ENCODE results near the gene BCL6. TPM values are rescaled to one million over a fixed set of nuclear protein-coding genes. Genes with fewer than 3 reads are reported as not detected.

The BCL6 gene
- total RNA-seq, 6 donors from 2014 or later, result 80.4 to 268 (median 119) TPM

- Histone ChIP-seq H3K36me3 (no peaks in the 10 kb centered on the region), H3K27ac (no peak overlapping the region), H3K4me1 (peaks cover 0 to 2% (median 0%) of the 10 kb centered on the region in 4 donors), H3K4me3 (no peak overlapping the region), H3K27me3 (no peaks in the 10 kb centered on the region), H3K9me3 (no peaks in the 10 kb centered on the region)
- TF ChIP-seq EP300 (IDR thresholded peaks at IDR 0.05) (no peak), POLR2A (IDR thresholded peaks at IDR 0.05) (no peak), CTCF (IDR thresholded peaks at IDR 0.05) (peak in 4 of 6 experiments; percentile 29 to 56 (median 46))
- DNase-seq (no peak), ATAC-seq (ENCODE audit: low FRiP score in 2 of 2) (peak; percentile 69 to 83)
- 20 to 21% methylated on average over 5 of the region's 5 CpGs for WGBS, 2 donors
Observed at GRCh38 chr3:187678726-187679268, 66.5 kb downstream of the BCL6 start.

- Histone ChIP-seq H3K27me3 (no peaks in the 10 kb centered on the region), H3K9me3 (no peaks in the 10 kb centered on the region), H3K4me1 (peaks cover 0 to 2% (median 0%) of the 10 kb centered on the region in 4 donors), H3K4me3 (no peak overlapping the region), H3K27ac (no peak overlapping the region), H3K36me3 (no peaks in the 10 kb centered on the region)
- DNase-seq, result no peak
- no peak for ATAC-seq (ENCODE audit: low FRiP score in 2 of 2)
- TF ChIP-seq POLR2AphosphoS5 (IDR thresholded peaks at IDR 0.05) (no peak), CTCF (IDR thresholded peaks at IDR 0.05) (no peak), POLR2A (IDR thresholded peaks at IDR 0.05) (no peak), EP300 (IDR thresholded peaks at IDR 0.05) (no peak)
- WGBS, 2 donors, result 50 to 74% methylated on average over 1 of the region's 1 CpG
Observed at GRCh38 chr3:187677604-187678003, 67.7 kb downstream of the BCL6 start.

GRCh38 chr3:187673012-187673411 is 72.3 kb downstream of the BCL6 start:
- H3K36me3 ChIP-seq, result no peaks in the 10 kb centered on the region
- peaks cover 0 to 3% (median 0%) of the 10 kb centered on the region in 4 donors for H3K27me3 ChIP-seq
- no peak for TF ChIP-seq POLR2AphosphoS5 (IDR thresholded peaks at IDR 0.05)
- no peak for TF ChIP-seq EP300 (IDR thresholded peaks at IDR 0.05)
- no peak for TF ChIP-seq POLR2A (IDR thresholded peaks at IDR 0.05)
- no peak for TF ChIP-seq CTCF (IDR thresholded peaks at IDR 0.05)
- DNase-seq, result no peak
- H3K4me1 ChIP-seq, result no peaks in the 10 kb centered on the region
- whole genome bisulfite sequencing, 2 donors, result 70 to 71% methylated on average over 3 of the region's 3 CpGs
- no peak for ATAC-seq (ENCODE audit: low FRiP score in 2 of 2)
- H3K27ac ChIP-seq, result no peak overlapping the region
- no peaks in the 10 kb centered on the region for H3K9me3 ChIP-seq
- no peak overlapping the region for H3K4me3 ChIP-seq

Other genes starting within 250 kb of the BCL6 start
- not detected for gene SST, start 75.1 kb downstream of the BCL6 start, total RNA-seq
- gene RTP2, start 42.9 kb downstream of the BCL6 start, total RNA-seq, result not detected